Kidney epithelial cell (primary cell): Measurements from ENCODE around the gene EPAS1. TPM values are rescaled to one million over a fixed set of nuclear protein-coding genes. Genes with fewer than 3 reads are reported as not detected.

Experiments used
- DNase-seq: peaks from one replicate; pipeline ENCODE4 v3.0.0-alpha.2; 2010; ENCODE audit warnings: low read depth
- H3K27me3 ChIP-seq: 2 replicates; pipeline ENCODE4 v1.6.0; 2011; ENCODE audit warnings: low read length; ENCODE audit not compliant: control insufficient read depth, insufficient read depth
- H3K36me3 ChIP-seq: 2 replicates; pipeline ENCODE4 v1.5.1; 2011; ENCODE audit warnings: low read length; ENCODE audit not compliant: control insufficient read depth, insufficient read depth
- H3K4me3 ChIP-seq: 2 replicates; pipeline ENCODE4 v1.5.1; 2011; ENCODE audit warnings: low read depth, mild to moderate bottlenecking, control low read depth, low read length
- CTCF ChIP-seq: IDR thresholded peaks from 2 replicates; pipeline ENCODE4 v1.5.1; 2011; ENCODE audit warnings: mild to moderate bottlenecking, moderate library complexity, low read length, control low read depth, inconsistent platforms; ENCODE audit not compliant: insufficient read depth, poor library complexity, severe bottlenecking
- total RNA-seq: library from RNA; depleted of rRNA; stranded (reverse); fragments of >200 nt; gene quantifications from 2 replicates; pipeline ENCODE4 v1.2.3, GENCODE V29; 2015

EPAS1 gene
- total RNA-seq, 1 donor from 2014 or later: 94.3 TPM

GRCh38 chr2:46387886-46388515 is 90.8 kb downstream of the EPAS1 start:
- no peak for TF ChIP-seq CTCF
- DNase-seq: no peak
- H3K27me3 ChIP-seq: no peaks in the 10 kb centered on the region
- H3K4me3 ChIP-seq: no peak overlapping the region
- no peaks in the 10 kb centered on the region for H3K36me3 ChIP-seq

- Histone ChIP-seq H3K4me3 (no peak overlapping the region), H3K27me3 (no peaks in the 10 kb centered on the region), H3K36me3 (no peaks in the 10 kb centered on the region)
- TF ChIP-seq CTCF: no peak
- no peak for DNase-seq
Measured at GRCh38 chr2:46388881-46389280, 91.7 kb downstream of the EPAS1 start.

- H3K36me3 ChIP-seq: no peaks in the 10 kb centered on the region
Measured at GRCh38 chr2:46389417-46389916, 92.3 kb downstream of the EPAS1 start.

GRCh38 chr2:46390036-46390435 is 92.8 kb downstream of the EPAS1 start:
- Histone ChIP-seq H3K4me3 (no peak overlapping the region), H3K27me3 (no peaks in the 10 kb centered on the region), H3K36me3 (no peaks in the 10 kb centered on the region)
- no peak for TF ChIP-seq CTCF
- no peak for DNase-seq

More at GRCh38 chr2:46389417-46389916, 92.3 kb downstream of the EPAS1 start:
- TF ChIP-seq CTCF: no peak
- Histone ChIP-seq H3K27me3 (no peaks in the 10 kb centered on the region), H3K4me3 (no peak overlapping the region)
- no peak for DNase-seq

GRCh38 chr2:46390901-46391395 is 93.7 kb downstream of the EPAS1 start:
- Histone ChIP-seq H3K4me3 (no peak overlapping the region), H3K27me3 (no peaks in the 10 kb centered on the region), H3K36me3 (no peaks in the 10 kb centered on the region)
- TF ChIP-seq CTCF: no peak
- no peak for DNase-seq
